HFFc6 (cell line): ENCODE measurements around the gene AUH. TPM values are rescaled to one million over a fixed set of nuclear protein-coding genes. Genes with fewer than 3 reads are reported as not detected.

Experiments
- DNase-seq: peaks from one replicate; pipeline ENCODE4 v3.0.0-alpha.2; 2018
- H3K27ac Mint-ChIP-seq: 2 replicates; pipeline ENCODE4 v1.8.0; 2020; ENCODE audit warnings: mild to moderate bottlenecking, mixed read lengths
- H3K27me3 Mint-ChIP-seq: 2 replicates; pipeline ENCODE4 v1.8.0; 2021; ENCODE audit warnings: mild to moderate bottlenecking, moderate library complexity, mixed read lengths; ENCODE audit not compliant: insufficient read depth
- H3K36me3 Mint-ChIP-seq: 2 replicates; pipeline ENCODE4 v1.8.0; 2021; ENCODE audit warnings: low read depth, mixed read lengths
- H3K4me1 Mint-ChIP-seq: 2 replicates; pipeline ENCODE4 v1.8.0; 2020; ENCODE audit warnings: low read depth, mixed read lengths
- H3K4me3 Mint-ChIP-seq: 2 replicates; pipeline ENCODE4 v1.8.0; 2020; ENCODE audit warnings: mild to moderate bottlenecking, moderate library complexity, mixed read lengths
- H3K9me3 Mint-ChIP-seq: 2 replicates; pipeline ENCODE4 v1.8.0; 2020; ENCODE audit warnings: mild to moderate bottlenecking, mixed read lengths
- total RNA-seq, 6 experiments: library from RNA; stranded (reverse); fragmentation: NEBNext Ultra II Directional; extraction: Animal tissue kit (Norgen Biotek cat#: 25700); gene quantifications; 2 replicates in 1 of 6; 3 replicates in 5 of 6; pipeline ENCODE4 v1.2.3, GENCODE V29; 2021
- TF ChIP-seq, protein P1 (sequence below): fragments of 200-600 bp; sonication (generic); IDR thresholded peaks from 2 replicates; pipeline ENCODE4 v1.5.0; 2021; ENCODE audit warnings: antibody characterized with exemption, mild to moderate bottlenecking

Gene AUH
- total RNA-seq, 6 experiments from 2014 or later = 9.8 to 11.3 (median 10.6) TPM

DNA sequence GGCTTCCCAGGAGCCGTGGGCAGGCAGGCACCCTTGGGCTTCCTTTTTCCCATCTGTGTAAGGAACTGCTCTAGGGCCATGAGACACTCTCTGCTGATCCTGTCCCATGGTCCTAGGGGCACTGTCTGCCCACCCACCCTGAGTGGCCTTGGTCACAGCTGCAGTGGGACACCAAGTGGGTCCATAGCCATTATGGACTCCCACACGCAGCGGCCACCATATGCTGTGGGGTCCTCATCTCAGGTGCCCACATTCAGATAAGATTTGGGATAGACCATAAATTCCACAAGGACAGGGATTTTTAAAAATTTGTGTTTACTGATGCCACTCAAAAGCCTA lies 180.8 kb downstream of the AUH start:
- Mint-ChIP-seq H3K9me3 (peaks cover 5% of the 10 kb centered on the region), H3K4me3 (no peak overlapping the region), H3K4me1 (peaks cover 41% of the 10 kb centered on the region), H3K27ac (no peak overlapping the region), H3K27me3 (no peaks in the 10 kb centered on the region), H3K36me3 (peaks cover 6% of the 10 kb centered on the region)
- no peak for DNase-seq
- TF ChIP-seq, protein P1, sequence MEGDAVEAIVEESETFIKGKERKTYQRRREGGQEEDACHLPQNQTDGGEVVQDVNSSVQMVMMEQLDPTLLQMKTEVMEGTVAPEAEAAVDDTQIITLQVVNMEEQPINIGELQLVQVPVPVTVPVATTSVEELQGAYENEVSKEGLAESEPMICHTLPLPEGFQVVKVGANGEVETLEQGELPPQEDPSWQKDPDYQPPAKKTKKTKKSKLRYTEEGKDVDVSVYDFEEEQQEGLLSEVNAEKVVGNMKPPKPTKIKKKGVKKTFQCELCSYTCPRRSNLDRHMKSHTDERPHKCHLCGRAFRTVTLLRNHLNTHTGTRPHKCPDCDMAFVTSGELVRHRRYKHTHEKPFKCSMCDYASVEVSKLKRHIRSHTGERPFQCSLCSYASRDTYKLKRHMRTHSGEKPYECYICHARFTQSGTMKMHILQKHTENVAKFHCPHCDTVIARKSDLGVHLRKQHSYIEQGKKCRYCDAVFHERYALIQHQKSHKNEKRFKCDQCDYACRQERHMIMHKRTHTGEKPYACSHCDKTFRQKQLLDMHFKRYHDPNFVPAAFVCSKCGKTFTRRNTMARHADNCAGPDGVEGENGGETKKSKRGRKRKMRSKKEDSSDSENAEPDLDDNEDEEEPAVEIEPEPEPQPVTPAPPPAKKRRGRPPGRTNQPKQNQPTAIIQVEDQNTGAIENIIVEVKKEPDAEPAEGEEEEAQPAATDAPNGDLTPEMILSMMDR = no peak

DNA sequence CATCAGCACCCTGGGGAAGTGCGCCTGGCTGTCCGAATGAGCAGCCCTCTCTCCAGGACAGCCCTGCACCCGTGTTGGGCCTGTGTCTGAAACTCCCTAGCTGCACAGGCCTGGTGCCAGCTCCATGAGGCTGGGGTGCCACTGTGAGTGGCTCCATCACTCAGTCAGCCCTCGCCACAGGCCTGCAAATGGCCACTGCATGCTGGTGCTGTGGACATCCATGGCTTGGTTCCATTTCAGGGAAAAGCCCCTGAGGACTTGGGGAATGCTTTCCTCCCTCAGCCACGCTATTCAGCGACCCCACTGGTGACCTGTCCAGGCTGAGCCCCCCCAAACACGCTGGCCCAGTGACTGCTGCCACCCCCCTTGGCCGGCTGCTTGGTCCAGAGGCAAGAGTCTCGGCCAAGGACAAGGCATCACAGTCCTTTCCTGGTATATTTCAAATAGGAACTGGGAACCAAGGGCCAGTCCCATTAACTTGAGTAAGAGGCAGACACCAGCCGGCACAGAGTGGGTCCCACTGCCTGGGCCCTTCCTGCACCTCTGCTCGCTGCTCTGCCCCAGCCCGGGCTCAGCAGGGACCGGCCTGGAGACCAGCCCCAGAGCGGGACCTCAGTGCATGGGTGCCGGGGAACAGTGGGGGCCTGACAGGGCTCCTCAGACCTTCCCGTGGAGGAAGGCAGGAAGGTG lies 181.3 kb downstream of the AUH start:
- Mint-ChIP-seq H3K9me3 (peaks cover 5% of the 10 kb centered on the region), H3K4me3 (no peak overlapping the region), H3K27ac (peak overlapping the region; percentile 89), H3K4me1 (peaks cover 40% of the 10 kb centered on the region), H3K27me3 (no peaks in the 10 kb centered on the region), H3K36me3 (peaks cover 7% of the 10 kb centered on the region)
- TF ChIP-seq, protein P1 = no peak
- no peak for DNase-seq

DNA sequence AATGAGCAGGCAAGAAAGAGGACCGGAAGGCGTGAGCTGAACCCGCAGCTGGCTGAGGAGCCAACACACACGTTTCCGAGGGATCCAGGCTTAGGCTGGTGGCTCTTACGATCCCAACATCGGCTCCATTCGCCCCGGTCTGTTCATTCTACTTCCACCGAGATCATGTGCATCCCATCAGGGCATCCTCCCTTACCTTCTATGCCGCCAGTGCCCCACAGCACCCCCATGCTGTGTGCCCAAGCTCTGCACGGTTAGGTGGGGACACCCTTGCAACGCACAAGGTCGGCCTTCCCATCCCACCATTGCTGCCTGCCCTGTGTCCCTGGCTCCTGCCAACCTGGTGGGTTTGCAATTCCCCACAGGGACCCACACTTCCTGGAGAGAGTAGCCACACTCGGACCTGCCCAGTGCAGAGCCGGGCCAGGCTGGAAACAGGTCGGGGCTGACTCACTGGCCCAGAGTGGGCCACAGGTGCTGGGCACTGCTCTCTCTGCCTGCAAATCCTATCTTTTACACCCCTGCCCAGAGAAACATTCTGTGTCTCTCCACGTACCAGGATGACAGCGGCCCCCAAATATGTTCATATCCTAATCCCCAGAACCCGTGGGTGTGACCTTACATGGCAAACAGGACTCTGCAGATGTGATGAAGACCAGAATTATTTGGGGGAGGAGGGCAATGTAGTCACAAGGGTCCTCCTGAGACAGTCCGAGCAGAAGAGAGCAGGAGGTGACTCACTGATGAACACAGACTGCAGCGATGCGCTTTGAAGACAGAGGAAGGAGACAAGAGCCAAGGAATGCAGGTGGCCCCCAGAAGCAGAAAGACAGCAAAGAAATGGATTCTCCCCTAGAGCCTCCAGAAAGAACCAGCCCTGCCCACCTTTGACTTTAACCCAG lies 182.2 kb downstream of the AUH start:
- TF ChIP-seq, protein P1 = no peak; the same call in 1 of the 2 replicates
- H3K4me3 Mint-ChIP-seq = peak overlapping the region; percentile 44
- H3K4me1 Mint-ChIP-seq = peaks cover 40% of the 10 kb centered on the region
- H3K27me3 Mint-ChIP-seq = no peaks in the 10 kb centered on the region
- H3K36me3 Mint-ChIP-seq = peaks cover 10% of the 10 kb centered on the region
- H3K9me3 Mint-ChIP-seq = peaks cover 5% of the 10 kb centered on the region
- peak; percentile 86 for DNase-seq
- peak overlapping the region; percentile 89 for H3K27ac Mint-ChIP-seq

DNA sequence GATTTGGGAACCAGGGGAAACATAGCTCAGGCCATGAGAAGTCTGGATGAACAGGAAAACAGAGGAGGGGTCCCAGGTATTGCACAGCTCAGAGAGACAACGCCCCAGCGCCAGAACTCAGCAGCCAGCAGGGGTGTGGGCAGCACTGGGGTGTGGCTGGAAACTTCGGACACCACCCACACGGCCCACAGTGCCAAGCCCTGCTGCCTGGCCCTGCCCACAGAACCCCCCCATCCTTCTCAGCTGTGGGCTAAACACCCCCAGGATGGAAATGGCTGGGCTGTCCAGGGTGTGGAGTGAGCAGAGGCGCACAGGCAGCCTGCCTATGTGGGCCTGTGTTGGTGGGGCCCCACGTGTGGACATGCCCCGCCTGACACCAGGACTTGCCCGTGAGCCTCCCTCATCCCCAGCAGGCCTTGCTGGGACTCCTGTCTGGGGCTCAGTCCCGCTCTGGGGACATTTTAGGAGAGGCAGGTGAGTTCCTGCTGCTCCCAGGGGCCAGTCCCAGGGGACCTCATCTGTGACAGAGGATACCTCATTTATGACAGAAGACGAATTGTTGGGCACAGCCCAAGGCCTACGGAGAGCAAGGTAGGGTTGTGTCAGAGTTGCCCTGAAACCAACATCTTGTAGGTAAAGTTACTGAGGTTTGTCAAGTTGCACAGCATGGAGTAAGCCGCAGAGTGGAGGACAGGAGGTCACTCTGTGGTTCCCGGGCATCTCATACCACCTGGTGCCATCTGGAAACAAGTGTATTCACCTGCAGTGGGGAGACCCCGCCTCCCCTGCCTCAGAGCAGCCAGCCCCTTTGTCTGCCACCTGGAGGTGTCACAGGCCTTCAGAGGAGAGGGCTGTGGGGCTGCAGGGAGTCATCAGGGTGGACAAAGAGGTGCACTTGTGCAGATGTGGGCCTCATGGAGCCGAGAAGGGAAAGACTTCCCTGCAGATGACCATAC lies 183.2 kb downstream of the AUH start:
- peaks cover 34% of the 10 kb centered on the region for H3K4me1 Mint-ChIP-seq
- H3K27ac Mint-ChIP-seq = peak overlapping the region; percentile 89
- TF ChIP-seq, protein P1 = no peak

DNA sequence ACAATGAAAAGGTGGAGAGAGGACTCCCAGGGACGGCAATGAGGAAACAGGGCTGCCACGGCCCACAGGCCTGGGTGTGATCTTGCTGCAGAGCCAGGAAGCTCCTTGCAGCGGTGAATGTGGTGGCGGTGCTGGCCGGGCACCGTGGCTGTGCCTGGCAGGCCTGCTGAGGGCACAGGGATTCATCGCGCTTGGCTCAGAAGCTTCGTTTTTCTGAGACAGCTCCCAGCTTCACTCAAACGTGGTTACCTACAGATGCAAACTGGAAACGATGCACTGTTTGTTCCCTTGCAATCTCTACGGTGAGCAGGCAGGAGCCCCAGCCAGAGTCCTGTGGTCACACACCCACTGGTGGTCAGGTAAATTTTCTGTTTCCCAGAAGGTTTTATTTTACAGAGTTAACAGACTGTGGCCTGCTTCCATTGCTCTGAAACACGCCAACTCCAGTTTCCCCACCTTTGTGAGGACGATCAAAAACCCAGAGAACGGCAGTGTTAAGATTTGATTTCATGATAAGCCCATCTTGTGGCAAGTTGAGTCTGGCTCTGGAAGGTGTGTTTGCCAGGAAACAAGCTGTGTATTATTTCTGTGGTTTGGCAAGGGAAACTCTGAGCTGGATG lies 183.9 kb downstream of the AUH start:
- DNase-seq = no peak
- H3K27ac Mint-ChIP-seq = peak overlapping the region; percentile 36; the same call in 1 of the 2 replicates
- H3K4me1 Mint-ChIP-seq = peaks cover 33% of the 10 kb centered on the region
- H3K36me3 Mint-ChIP-seq = peaks cover 10% of the 10 kb centered on the region
- no peaks in the 10 kb centered on the region for H3K27me3 Mint-ChIP-seq
- no peak overlapping the region for H3K4me3 Mint-ChIP-seq
- peaks cover 5% of the 10 kb centered on the region for H3K9me3 Mint-ChIP-seq
- TF ChIP-seq, protein P1 = no peak

More for the DNA sequence above, 183.2 kb downstream of the AUH start:
- H3K27me3 Mint-ChIP-seq = no peaks in the 10 kb centered on the region
- DNase-seq = no peak
- peaks cover 10% of the 10 kb centered on the region for H3K36me3 Mint-ChIP-seq
- peaks cover 5% of the 10 kb centered on the region for H3K9me3 Mint-ChIP-seq
- no peak overlapping the region for H3K4me3 Mint-ChIP-seq
